DND-41 (cell line): ENCODE data around the gene SH3BP1.

ENCODE experiments used
- EZH2 ChIP-seq: IDR thresholded peaks from 3 replicates; pipeline ENCODE4 v1.6.1; 2012; ENCODE audit warnings: borderline replicate concordance, low read depth, mild to moderate bottlenecking, moderate library complexity, low read length, inconsistent platforms; ENCODE audit not compliant: severe bottlenecking
- TF ChIP-seq, protein P1 (sequence below): IDR thresholded peaks from 2 replicates; pipeline ENCODE4 v1.5.1; 2012; ENCODE audit warnings: borderline replicate concordance, low read length, moderate library complexity, mild to moderate bottlenecking; ENCODE audit not compliant: poor library complexity, severe bottlenecking; ENCODE audit errors: extremely low read depth

GRCh38 chr22:37624876-37625275 lies 14.6 kb upstream of the SH3BP1 start:
- TF ChIP-seq, protein P1, sequence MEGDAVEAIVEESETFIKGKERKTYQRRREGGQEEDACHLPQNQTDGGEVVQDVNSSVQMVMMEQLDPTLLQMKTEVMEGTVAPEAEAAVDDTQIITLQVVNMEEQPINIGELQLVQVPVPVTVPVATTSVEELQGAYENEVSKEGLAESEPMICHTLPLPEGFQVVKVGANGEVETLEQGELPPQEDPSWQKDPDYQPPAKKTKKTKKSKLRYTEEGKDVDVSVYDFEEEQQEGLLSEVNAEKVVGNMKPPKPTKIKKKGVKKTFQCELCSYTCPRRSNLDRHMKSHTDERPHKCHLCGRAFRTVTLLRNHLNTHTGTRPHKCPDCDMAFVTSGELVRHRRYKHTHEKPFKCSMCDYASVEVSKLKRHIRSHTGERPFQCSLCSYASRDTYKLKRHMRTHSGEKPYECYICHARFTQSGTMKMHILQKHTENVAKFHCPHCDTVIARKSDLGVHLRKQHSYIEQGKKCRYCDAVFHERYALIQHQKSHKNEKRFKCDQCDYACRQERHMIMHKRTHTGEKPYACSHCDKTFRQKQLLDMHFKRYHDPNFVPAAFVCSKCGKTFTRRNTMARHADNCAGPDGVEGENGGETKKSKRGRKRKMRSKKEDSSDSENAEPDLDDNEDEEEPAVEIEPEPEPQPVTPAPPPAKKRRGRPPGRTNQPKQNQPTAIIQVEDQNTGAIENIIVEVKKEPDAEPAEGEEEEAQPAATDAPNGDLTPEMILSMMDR, result no peak
- no peak for TF ChIP-seq EZH2
